ENCODE data around the gene ADGRV1.
"Not testable (repeated sequence)": the region's sequence is repeated elsewhere in the genome, so short reads cannot be mapped to it uniquely, and the experiment has no call there.

Gene ADGRV1

GRCh38 chr5:90800515-90800914 is 241.9 kb downstream of the ADGRV1 start:
- 92 to 100% methylated on average over 3 of the region's 3 CpGs for WGBS, 2 experiments

DNA sequence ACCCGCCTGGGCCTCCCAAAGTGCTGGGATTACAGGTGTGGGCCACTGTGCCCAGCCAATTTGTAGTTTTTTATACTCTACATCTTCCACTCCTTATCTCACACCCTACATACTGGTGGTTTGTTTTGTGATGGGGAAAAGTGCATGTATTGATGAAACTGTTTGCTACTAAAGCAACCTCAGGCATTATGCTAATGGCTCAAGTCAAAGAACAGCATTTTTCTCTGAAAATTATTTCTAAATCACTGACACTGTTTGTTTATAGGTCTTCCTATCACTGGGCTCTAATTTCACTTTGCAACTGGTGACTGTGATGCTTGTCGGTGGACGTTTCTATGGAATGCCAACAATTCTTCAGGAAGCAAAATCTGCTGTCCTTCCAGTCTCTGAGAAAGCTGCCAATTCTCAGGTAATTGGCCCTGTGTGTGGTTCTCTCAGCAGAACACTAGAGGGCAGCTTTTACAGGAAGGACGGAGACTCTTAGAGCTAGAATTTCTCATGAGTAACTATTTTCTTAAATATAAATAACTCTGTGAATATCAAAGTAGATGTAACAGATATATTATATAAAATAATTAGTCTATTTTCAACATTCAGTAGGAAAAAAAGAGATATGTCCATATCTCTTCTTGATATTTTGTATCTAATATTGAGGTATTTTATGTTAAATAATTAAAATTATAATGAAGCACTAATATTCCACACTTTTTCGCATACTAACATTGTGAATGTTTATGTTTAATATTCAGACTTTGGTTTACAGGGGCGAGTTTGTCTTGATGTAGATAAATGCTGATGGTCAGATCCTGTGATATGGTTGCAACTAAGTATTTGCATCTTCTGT is 244.1 kb downstream of the ADGRV1 start:
- H3K27me3 ChIP-seq (ENCODE audit: control insufficient read depth, insufficient read depth, low read length, poor library complexity, severe bottlenecking) = no peaks in the 10 kb centered on the region
- H3K4me1 ChIP-seq (ENCODE audit: control insufficient read depth, insufficient read depth, low read length) = no peaks in the 10 kb centered on the region
- H3K9me3 ChIP-seq (ENCODE audit: control insufficient read depth, low read length) = no peaks in the 10 kb centered on the region
- no peak overlapping the region for H3K27ac ChIP-seq (ENCODE audit: insufficient read depth, low read depth, low read length, poor library complexity, severe bottlenecking)
- H3K36me3 ChIP-seq (ENCODE audit: control insufficient read depth, insufficient read depth, low read length) = no peaks in the 10 kb centered on the region
- no peak overlapping the region for H3K4me3 ChIP-seq (ENCODE audit: insufficient read depth, low read depth, low read length)
- 47 to 64% methylated on average over 4 to 5 of the region's 6 CpGs for WGBS, 2 experiments

More at GRCh38 chr5:90800515-90800914, 241.9 kb downstream of the ADGRV1 start:
- H3K27me3 ChIP-seq (ENCODE audit: control insufficient read depth, insufficient read depth, low read length, poor library complexity, severe bottlenecking); H3K36me3 ChIP-seq (ENCODE audit: control insufficient read depth, insufficient read depth, low read length); H3K4me3 ChIP-seq (ENCODE audit: insufficient read depth, low read depth, low read length); H3K4me1 ChIP-seq (ENCODE audit: control insufficient read depth, insufficient read depth, low read length); H3K9me3 ChIP-seq (ENCODE audit: control insufficient read depth, low read length); H3K27ac ChIP-seq (ENCODE audit: insufficient read depth, low read depth, low read length, poor library complexity, severe bottlenecking): not testable (repeated sequence)

- no peak overlapping the region for H3K4me3 ChIP-seq (ENCODE audit: insufficient read depth, low read depth, low read length)
- no peaks in the 10 kb centered on the region for H3K27me3 ChIP-seq (ENCODE audit: control insufficient read depth, insufficient read depth, low read length, poor library complexity, severe bottlenecking)
- H3K27ac ChIP-seq (ENCODE audit: insufficient read depth, low read depth, low read length, poor library complexity, severe bottlenecking) = no peak overlapping the region
- H3K36me3 ChIP-seq (ENCODE audit: control insufficient read depth, insufficient read depth, low read length) = no peaks in the 10 kb centered on the region
- 90 to 95% methylated on average over 3 to 4 of the region's 4 CpGs for WGBS, 2 experiments
- H3K9me3 ChIP-seq (ENCODE audit: control insufficient read depth, low read length) = no peaks in the 10 kb centered on the region
- no peaks in the 10 kb centered on the region for H3K4me1 ChIP-seq (ENCODE audit: control insufficient read depth, insufficient read depth, low read length)
These were observed 244.8 kb downstream of the ADGRV1 start for GRCh38 chr5:90803381-90803780.

DNA sequence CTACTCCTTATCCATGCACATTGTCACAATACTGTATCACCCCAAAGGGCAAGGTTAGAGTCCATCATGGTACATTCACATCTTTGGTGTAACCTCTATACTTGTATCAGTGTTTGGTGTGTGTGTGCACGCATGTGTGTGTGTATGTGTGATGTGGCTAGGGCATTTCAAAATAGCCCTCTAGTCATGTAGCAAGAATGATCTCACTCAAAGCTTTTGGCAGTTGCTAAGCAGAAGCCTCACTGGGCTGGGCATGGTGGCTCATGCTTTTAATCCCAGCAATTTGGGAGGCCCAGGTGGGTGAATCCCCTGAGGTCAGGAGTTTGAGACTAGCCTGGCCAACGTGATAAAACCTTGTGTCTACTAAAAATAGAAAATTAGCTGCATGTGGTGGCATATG is 245.3 kb downstream of the ADGRV1 start:
- no peaks in the 10 kb centered on the region for H3K9me3 ChIP-seq (ENCODE audit: control insufficient read depth, low read length)
- no peaks in the 10 kb centered on the region for H3K4me1 ChIP-seq (ENCODE audit: control insufficient read depth, insufficient read depth, low read length)
- no peak overlapping the region for H3K27ac ChIP-seq (ENCODE audit: insufficient read depth, low read depth, low read length, poor library complexity, severe bottlenecking)
- WGBS, 2 experiments = 86 to 88% methylated on average over 2 of the region's 2 CpGs
- H3K27me3 ChIP-seq (ENCODE audit: control insufficient read depth, insufficient read depth, low read length, poor library complexity, severe bottlenecking) = no peaks in the 10 kb centered on the region
- no peak overlapping the region for H3K4me3 ChIP-seq (ENCODE audit: insufficient read depth, low read depth, low read length)
- H3K36me3 ChIP-seq (ENCODE audit: control insufficient read depth, insufficient read depth, low read length) = no peaks in the 10 kb centered on the region

DNA sequence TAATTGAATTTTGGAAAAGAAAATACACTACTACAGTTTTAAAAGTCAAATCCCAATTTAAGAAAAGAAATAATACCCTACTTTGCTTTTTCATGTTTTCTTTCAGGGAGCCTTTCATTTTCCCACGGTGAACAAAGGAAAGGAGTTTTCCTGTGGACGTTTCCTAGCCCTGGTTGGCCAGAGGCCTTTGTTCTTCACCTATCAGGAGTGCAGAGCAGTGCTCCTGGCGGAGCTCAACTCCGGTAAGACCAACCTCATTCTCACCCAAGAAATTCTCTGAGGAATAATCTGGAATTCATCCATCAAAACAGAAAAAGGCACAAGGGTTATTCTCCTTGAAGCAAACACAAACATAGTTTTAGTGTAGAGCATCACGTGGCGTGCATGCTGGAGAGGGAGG is 248.9 kb downstream of the ADGRV1 start:
- Histone ChIP-seq H3K4me1 (ENCODE audit: control insufficient read depth, insufficient read depth, low read length) (no peaks in the 10 kb centered on the region), H3K36me3 (ENCODE audit: control insufficient read depth, insufficient read depth, low read length) (no peaks in the 10 kb centered on the region), H3K9me3 (ENCODE audit: control insufficient read depth, low read length) (no peaks in the 10 kb centered on the region), H3K27ac (ENCODE audit: insufficient read depth, low read depth, low read length, poor library complexity, severe bottlenecking) (no peak overlapping the region), H3K4me3 (ENCODE audit: insufficient read depth, low read depth, low read length) (no peak overlapping the region), H3K27me3 (ENCODE audit: control insufficient read depth, insufficient read depth, low read length, poor library complexity, severe bottlenecking) (no peaks in the 10 kb centered on the region)
- 88 to 92% methylated on average over 6 of the region's 6 CpGs for WGBS, 2 experiments

GRCh38 chr5:90809311-90810056 is 250.9 kb downstream of the ADGRV1 start:
- H3K4me3 ChIP-seq (ENCODE audit: insufficient read depth, low read depth, low read length) = no peak overlapping the region
- no peaks in the 10 kb centered on the region for H3K4me1 ChIP-seq (ENCODE audit: control insufficient read depth, insufficient read depth, low read length)
- H3K27ac ChIP-seq (ENCODE audit: insufficient read depth, low read depth, low read length, poor library complexity, severe bottlenecking) = no peak overlapping the region
- H3K27me3 ChIP-seq (ENCODE audit: control insufficient read depth, insufficient read depth, low read length, poor library complexity, severe bottlenecking) = no peaks in the 10 kb centered on the region
- no peaks in the 10 kb centered on the region for H3K36me3 ChIP-seq (ENCODE audit: control insufficient read depth, insufficient read depth, low read length)
- 75 to 100% methylated on average over 3 to 4 of the region's 4 CpGs for WGBS, 2 experiments
- no peaks in the 10 kb centered on the region for H3K9me3 ChIP-seq (ENCODE audit: control insufficient read depth, low read length)

GRCh38 chr5:90810211-90810610 is 251.6 kb downstream of the ADGRV1 start:
- H3K9me3 ChIP-seq (ENCODE audit: control insufficient read depth, low read length) = no peaks in the 10 kb centered on the region
- whole genome bisulfite sequencing, 2 experiments = 94 to 95% methylated on average over 4 of the region's 4 CpGs

DNA sequence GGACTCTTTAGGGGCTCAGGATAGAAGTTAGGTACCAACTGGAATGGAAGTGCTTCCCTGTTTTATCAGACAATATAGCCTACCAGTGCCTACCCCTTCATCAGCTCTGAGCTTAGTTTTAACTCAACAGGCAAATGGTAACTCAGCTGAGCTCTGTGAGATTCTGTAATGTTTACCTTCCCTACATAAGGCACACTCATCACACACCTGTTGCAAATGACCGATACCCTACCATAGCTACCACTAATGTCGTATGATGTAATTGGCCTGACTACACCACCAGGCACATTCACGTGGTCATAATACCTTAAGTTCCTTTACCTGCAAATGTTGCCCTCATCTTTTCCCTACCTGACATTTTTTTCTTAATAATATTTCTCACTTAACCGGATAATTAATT is 254.8 kb downstream of the ADGRV1 start:
- H3K27me3 ChIP-seq (ENCODE audit: control insufficient read depth, insufficient read depth, low read length, poor library complexity, severe bottlenecking) = no peaks in the 10 kb centered on the region
- no peaks in the 10 kb centered on the region for H3K4me1 ChIP-seq (ENCODE audit: control insufficient read depth, insufficient read depth, low read length)
- no peak overlapping the region for H3K4me3 ChIP-seq (ENCODE audit: insufficient read depth, low read depth, low read length)
- H3K9me3 ChIP-seq (ENCODE audit: control insufficient read depth, low read length) = no peaks in the 10 kb centered on the region
- no peak overlapping the region for H3K27ac ChIP-seq (ENCODE audit: insufficient read depth, low read depth, low read length, poor library complexity, severe bottlenecking)
- WGBS, 2 experiments = 94 to 96% methylated on average over 4 of the region's 4 CpGs
- no peaks in the 10 kb centered on the region for H3K36me3 ChIP-seq (ENCODE audit: control insufficient read depth, insufficient read depth, low read length)

More at GRCh38 chr5:90810211-90810610, 251.6 kb downstream of the ADGRV1 start:
- Histone ChIP-seq H3K4me1 (ENCODE audit: control insufficient read depth, insufficient read depth, low read length) (no peaks in the 10 kb centered on the region), H3K36me3 (ENCODE audit: control insufficient read depth, insufficient read depth, low read length) (no peaks in the 10 kb centered on the region), H3K27me3 (ENCODE audit: control insufficient read depth, insufficient read depth, low read length, poor library complexity, severe bottlenecking) (no peaks in the 10 kb centered on the region), H3K27ac (ENCODE audit: insufficient read depth, low read depth, low read length, poor library complexity, severe bottlenecking) (no peak overlapping the region), H3K4me3 (ENCODE audit: insufficient read depth, low read depth, low read length) (no peak overlapping the region)

- 92% methylated on average over 24 to 26 of the region's 26 CpGs for WGBS, 2 experiments
- H3K4me1 ChIP-seq (ENCODE audit: control insufficient read depth, insufficient read depth, low read length); H3K4me3 ChIP-seq (ENCODE audit: insufficient read depth, low read depth, low read length); H3K9me3 ChIP-seq (ENCODE audit: control insufficient read depth, low read length); H3K27ac ChIP-seq (ENCODE audit: insufficient read depth, low read depth, low read length, poor library complexity, severe bottlenecking); H3K36me3 ChIP-seq (ENCODE audit: control insufficient read depth, insufficient read depth, low read length); H3K27me3 ChIP-seq (ENCODE audit: control insufficient read depth, insufficient read depth, low read length, poor library complexity, severe bottlenecking): not testable (repeated sequence)
These were observed 263.5 kb downstream of the ADGRV1 start for GRCh38 chr5:90822062-90822461.

GRCh38 chr5:90824436-90824835 is 265.8 kb downstream of the ADGRV1 start:
- no peaks in the 10 kb centered on the region for H3K4me1 ChIP-seq (ENCODE audit: control insufficient read depth, insufficient read depth, low read length)
- WGBS, 2 experiments = 89 to 90% methylated on average over 2 to 3 of the region's 3 CpGs
- H3K27me3 ChIP-seq (ENCODE audit: control insufficient read depth, insufficient read depth, low read length, poor library complexity, severe bottlenecking) = no peaks in the 10 kb centered on the region
- no peaks in the 10 kb centered on the region for H3K9me3 ChIP-seq (ENCODE audit: control insufficient read depth, low read length)
- H3K36me3 ChIP-seq (ENCODE audit: control insufficient read depth, insufficient read depth, low read length) = no peaks in the 10 kb centered on the region
- no peak overlapping the region for H3K4me3 ChIP-seq (ENCODE audit: insufficient read depth, low read depth, low read length)
- H3K27ac ChIP-seq (ENCODE audit: insufficient read depth, low read depth, low read length, poor library complexity, severe bottlenecking) = no peak overlapping the region

Data from ectodermal cell (in vitro differentiated cells).